ENCODE measurements around the gene LRRC37A3.
"Not testable (repeated sequence)": the region's sequence is repeated elsewhere in the genome, so short reads cannot be mapped to it uniquely, and the experiment has no call there.

Gene LRRC37A3

GRCh38 chr17:64837018-64837761 lies 82.1 kb downstream of the LRRC37A3 start:
- DNase-seq (ENCODE audit: insufficient read length) = peak; percentile 81
- peak; percentile 74 for FAIRE-seq
- TF ChIP-seq POLR2A (IDR thresholded peaks at IDR 0.05; ENCODE audit: low read depth, low read length) = peak; percentile 45; the same call in 1 of the 2 replicates

GRCh38 chr17:64836623-64837017 lies 82.7 kb downstream of the LRRC37A3 start:
- DNase-seq (ENCODE audit: insufficient read length); FAIRE-seq: not testable (repeated sequence)

- not testable (repeated sequence) for FAIRE-seq; DNase-seq (ENCODE audit: insufficient read length)
Observed at GRCh38 chr17:64834060-64834459, 85.2 kb downstream of the LRRC37A3 start.

- FAIRE-seq; DNase-seq (ENCODE audit: insufficient read length): not testable (repeated sequence)
Observed at GRCh38 chr17:64830631-64831040, 88.6 kb downstream of the LRRC37A3 start.

- DNase-seq (ENCODE audit: insufficient read length); FAIRE-seq: not testable (repeated sequence)
Observed at GRCh38 chr17:64829824-64830630, 89.3 kb downstream of the LRRC37A3 start.

- not testable (repeated sequence) for DNase-seq (ENCODE audit: insufficient read length)
Observed at GRCh38 chr17:64829068-64829467, 90.2 kb downstream of the LRRC37A3 start.

GRCh38 chr17:64818904-64819303 lies 100.4 kb downstream of the LRRC37A3 start:
- FAIRE-seq; DNase-seq (ENCODE audit: insufficient read length): not testable (repeated sequence)

More at GRCh38 chr17:64829068-64829467, 90.2 kb downstream of the LRRC37A3 start:
- not testable (repeated sequence) for FAIRE-seq

GRCh38 chr17:64815833-64816198 lies 103.5 kb downstream of the LRRC37A3 start:
- not testable (repeated sequence) for FAIRE-seq; DNase-seq (ENCODE audit: insufficient read length)

- DNase-seq (ENCODE audit: insufficient read length) = not testable (repeated sequence)
Observed at GRCh38 chr17:64814993-64815832, 104.1 kb downstream of the LRRC37A3 start.

GRCh38 chr17:64808178-64808977 lies 110.9 kb downstream of the LRRC37A3 start:
- DNase-seq (ENCODE audit: insufficient read length) = not testable (repeated sequence)

More at GRCh38 chr17:64814993-64815832, 104.1 kb downstream of the LRRC37A3 start:
- FAIRE-seq = not testable (repeated sequence)

More at GRCh38 chr17:64808178-64808977, 110.9 kb downstream of the LRRC37A3 start:
- FAIRE-seq = peak; percentile 97

Measured in GM12892 (cell line).